Stimulated activated CD4-positive, alpha-beta T cell treated with anti-CD3 and anti-CD28 coated beads, TNF-alpha, amount 100 ng/mL, for 48 hours (primary cell): Measurements from ENCODE around the gene CCNY.
A peak's percentile ranks its signal among the peaks of the same experiment; 100 is the strongest.

ENCODE experiments used
- DNase-seq, 3 donors: peaks; one replicate each; pipeline ENCODE4 v3.0.0-alpha.2; 2020; ENCODE audit warnings: low read depth in 3 of 3

Gene CCNY

GRCh38 chr10:35425595-35425994 lies 89.3 kb downstream of the CCNY start:
- DNase-seq = no peak

GRCh38 chr10:35426657-35427056 lies 90.3 kb downstream of the CCNY start:
- no peak for DNase-seq

- no peak for DNase-seq
Observed at GRCh38 chr10:35427543-35427942, 91.2 kb downstream of the CCNY start.

GRCh38 chr10:35428521-35428920 lies 92.2 kb downstream of the CCNY start:
- DNase-seq = no peak

GRCh38 chr10:35432781-35433338 lies 96.6 kb downstream of the CCNY start:
- DNase-seq = no peak

GRCh38 chr10:35433851-35434426 lies 97.6 kb downstream of the CCNY start:
- no peak for DNase-seq

DNA sequence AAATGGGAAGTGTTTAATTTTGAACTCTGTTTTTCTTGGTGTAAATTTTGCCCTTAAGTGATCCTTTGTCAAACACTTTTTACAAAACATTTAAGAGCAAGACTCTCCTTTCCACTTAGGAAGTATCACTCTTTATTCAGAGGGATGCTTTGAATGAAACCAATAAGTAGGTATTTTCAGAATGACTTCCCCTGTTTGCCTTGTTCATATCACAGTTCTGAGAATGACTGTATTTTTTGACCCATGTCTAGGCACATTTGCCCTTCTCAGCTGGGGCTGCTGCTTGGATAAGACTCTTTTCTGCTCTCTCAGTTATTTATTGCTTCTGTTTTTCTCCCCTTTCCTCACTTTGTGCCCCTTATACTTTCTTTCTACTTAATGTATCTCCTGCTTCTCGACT lies 98.2 kb downstream of the CCNY start:
- no peak for DNase-seq

DNA sequence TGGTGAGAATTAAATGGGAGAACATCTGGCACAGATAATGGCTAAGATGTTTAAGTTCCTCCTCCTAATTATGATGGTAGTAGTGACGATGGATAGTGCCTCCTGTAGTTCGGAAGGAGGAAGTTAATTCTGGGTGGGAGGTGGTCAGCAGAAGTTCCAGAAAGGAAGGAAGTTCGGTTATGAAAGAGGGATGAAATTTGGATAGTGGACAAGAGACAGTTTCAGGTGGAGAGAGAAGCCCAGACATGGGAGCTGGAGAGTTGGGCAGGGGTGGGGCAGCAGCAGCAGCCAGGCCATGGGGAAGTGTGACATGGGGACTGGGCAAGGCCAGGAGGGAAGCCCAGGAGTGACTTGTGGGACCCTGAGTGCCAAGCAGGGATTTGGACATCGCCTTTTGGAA lies 99.5 kb downstream of the CCNY start:
- DNase-seq = no peak

DNA sequence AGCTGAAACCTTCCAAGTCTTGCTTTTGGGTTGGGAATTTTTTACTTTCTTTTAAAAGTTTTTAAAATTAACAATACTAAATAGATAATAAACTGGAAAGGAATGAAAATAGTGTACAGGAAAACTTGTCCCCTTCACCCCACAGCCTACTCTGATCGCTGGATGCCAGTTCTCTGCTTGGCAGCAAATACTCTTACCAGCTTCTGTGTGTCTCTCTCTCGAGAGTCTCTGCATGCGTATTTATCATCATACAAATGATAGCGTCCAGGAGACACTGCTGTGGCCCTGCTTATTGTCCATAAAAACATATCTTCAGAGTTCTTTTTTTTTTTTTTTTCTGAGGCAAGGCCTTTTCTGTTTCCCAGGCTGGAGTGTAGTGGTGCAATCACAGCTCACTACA lies 101.5 kb downstream of the CCNY start:
- no peak for DNase-seq

DNA sequence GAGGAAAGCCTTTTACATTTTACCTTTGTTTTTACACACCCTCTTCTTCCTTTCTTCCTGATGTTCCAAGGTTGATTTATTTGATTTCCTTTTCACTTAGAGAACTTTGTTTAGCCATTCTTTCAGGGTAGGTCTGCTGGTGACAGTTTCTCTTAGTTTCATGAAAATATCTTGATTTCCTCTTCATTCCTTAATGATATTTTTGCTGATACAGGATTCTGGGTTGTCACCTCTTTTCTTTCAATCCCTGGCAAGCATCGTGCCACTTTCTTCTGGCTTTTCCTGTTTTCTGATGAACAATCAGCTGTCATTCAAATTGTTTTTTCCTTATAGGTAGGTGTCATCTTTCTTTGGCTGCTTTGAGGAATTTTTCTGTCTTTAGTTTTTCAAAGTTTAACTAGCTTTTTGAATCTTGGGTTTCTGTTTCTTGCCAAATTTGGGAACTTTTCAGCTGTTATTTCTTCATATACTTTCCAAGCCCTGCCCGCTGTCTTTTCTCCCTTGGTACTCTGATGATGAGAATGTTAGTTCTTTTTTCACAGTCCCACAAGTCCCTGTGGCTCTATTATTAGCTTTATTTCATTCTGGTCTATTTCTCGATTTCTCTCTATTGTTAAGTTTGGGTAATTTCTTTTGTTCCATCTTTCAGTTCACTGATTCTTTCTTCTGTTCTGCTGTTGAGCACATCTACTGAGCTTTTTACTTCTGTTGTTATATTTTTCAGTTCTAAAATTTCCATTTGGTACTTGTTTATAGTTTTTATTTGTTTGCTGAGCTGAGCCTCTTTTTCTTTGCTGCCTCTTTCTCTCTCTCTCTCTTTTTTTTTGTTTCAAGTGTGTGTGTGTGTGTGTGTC lies 102.6 kb downstream of the CCNY start:
- DNase-seq = no peak

DNA sequence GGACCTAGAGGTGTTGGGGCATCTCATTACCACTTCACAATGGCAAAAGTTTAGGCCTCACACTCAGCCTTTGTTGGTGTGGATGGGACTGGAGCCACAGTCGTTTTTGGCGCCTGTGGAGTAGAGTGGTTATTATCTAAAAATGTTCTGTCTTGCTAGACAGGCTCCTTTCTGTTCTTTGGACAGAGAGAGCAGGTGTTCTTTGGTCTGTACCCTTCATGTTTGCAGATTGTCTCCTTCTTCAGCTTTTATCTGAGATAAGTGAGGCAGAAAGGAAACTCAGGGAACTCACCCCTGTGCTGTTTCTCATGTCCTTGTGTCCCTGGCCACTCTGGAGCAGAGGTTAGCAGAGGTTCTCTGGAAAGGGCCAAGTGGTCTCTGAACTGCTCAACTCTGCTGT lies 103.7 kb downstream of the CCNY start:
- no peak for DNase-seq

GRCh38 chr10:35442028-35442427 lies 105.7 kb downstream of the CCNY start:
- no peak for DNase-seq

GRCh38 chr10:35442592-35442991 lies 106.3 kb downstream of the CCNY start:
- peak in 1 of 3 donors; percentile 17 for DNase-seq

GRCh38 chr10:35443858-35444257 lies 107.5 kb downstream of the CCNY start:
- no peak for DNase-seq

DNA sequence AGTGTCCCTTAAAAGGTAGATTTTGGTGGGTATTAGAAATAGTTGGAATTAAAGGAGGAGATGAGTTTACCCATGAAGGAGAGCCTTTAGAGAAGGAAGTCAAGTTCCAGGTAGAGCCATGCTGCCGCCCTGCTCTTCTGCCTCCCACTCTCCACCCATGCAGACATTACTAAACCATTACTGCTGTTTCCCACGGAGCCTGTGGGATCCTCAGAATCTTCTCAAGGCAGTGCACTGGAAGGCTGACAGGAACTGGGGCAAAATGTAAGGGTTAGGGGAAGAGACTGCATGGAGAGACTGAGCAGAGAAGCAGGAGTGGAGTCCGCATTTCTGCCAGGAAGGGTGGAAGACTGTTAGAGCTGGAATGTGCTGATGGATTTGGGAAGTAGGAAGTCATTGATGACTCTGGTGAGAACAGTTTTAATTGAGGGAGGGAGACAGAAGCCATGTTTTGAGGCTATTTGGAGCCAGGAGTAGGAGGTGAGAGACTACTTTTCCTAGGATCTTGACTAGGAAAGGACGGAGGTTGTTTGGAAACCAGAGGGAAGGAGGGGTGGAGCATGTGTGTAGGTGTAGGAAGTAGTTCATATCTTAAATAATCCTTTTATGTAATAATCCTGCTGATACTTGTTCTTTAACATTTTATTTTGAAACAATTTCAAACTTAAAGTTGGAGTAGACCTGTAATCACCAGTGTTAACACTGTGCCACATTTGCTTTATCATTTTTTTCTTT lies 109.0 kb downstream of the CCNY start:
- DNase-seq = no peak

GRCh38 chr10:35446439-35446838 lies 110.1 kb downstream of the CCNY start:
- DNase-seq = no peak

DNA sequence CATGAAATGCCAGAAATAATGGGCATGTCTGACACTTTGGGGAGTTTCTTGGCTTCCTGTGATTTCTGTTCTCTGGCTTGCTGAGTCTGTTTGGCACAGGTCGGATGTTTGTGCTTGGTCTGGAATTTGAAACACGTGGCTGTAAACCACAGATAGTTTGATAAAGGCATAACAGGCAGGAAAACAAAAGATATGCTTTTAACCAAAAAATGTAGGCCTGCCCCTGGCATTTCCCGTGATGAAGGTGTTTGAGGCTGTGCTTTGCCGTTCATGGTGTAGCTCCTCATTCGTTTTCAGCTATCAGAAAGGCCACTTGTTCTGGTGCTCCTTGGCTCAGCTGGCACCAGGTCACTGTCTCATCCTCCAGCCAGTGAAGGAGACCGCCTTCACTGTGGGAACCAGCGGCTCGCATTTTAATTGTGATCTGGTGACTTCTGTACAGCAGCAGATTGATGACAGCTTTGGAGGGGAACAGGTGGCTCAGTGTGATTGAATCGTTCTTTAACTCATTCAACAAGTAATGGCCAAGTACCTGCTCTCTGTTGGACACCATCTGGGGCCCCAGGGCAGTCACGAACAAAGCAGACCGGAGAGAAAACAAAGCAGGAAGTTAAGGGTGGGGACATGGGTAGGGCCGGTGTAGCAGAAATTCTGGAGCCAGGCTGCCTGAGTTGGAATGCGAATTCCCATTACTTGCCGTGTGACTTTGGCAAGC lies 111.5 kb downstream of the CCNY start:
- DNase-seq = no peak

DNA sequence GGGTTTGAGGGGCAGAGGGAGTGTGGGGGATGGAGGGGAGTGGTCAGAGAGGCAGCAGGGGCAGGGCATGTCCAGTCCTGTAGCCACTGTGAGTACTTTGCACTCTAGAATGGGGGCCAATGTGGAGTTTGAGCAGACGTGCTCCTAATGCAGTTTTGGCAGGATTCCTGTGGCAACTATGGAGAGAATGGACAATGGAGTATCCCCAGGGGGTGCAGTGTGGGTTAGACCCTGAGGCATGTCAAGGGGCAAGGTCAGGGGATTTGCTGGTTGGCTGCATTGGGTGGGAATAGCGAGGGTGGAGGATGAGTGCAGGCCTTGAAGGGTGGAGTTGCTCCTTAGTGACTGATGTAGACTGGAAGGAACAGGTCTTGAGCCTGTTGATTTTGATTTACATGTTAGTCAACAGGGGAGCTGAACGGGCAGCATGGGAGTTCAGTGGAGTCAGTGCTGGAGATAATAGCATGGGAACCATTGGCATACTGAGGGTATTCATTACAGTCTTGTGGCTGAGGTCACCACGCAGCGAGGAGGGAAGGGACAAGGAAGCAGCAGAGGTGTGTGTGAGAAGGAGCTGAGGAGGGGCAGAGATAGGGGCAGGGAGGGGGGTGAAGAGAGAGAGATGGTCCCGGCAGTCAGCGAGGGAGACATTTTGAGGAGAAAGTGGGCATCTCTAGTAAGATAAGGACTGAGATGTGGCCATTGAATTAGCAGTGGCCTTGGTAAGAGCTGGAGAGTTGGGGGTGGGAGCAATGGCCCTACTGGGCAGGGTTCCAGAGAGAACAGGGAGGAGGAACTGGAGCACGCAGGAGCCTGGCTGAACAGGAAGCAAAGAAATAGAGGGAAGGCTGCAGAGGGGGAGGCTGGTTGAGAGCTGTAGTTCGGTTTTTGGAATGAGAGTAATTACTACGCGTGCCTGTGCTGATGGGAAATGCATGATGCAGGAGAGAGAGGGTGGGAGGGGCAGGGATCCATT lies 112.7 kb downstream of the CCNY start:
- no peak for DNase-seq

DNA sequence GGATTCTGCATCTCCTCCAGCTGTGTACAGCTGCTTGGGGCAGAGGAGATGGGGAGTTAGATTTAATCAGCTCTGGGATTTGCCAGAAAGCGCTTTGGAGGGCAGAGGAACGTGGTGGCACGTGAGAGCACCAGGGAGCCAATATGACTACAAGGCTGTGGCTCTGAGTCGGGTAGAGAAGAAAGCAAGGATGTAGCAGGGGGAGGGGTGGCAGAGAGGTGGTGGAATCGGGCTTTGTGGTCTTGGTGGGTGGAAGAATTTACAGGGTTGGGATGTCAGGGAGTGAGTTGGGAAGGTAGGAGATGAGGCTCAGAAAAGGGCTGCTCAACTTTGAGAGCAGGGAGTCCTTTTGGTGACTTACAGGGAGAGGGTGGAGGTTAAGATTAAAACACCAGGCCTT lies 113.6 kb downstream of the CCNY start:
- no peak for DNase-seq

DNA sequence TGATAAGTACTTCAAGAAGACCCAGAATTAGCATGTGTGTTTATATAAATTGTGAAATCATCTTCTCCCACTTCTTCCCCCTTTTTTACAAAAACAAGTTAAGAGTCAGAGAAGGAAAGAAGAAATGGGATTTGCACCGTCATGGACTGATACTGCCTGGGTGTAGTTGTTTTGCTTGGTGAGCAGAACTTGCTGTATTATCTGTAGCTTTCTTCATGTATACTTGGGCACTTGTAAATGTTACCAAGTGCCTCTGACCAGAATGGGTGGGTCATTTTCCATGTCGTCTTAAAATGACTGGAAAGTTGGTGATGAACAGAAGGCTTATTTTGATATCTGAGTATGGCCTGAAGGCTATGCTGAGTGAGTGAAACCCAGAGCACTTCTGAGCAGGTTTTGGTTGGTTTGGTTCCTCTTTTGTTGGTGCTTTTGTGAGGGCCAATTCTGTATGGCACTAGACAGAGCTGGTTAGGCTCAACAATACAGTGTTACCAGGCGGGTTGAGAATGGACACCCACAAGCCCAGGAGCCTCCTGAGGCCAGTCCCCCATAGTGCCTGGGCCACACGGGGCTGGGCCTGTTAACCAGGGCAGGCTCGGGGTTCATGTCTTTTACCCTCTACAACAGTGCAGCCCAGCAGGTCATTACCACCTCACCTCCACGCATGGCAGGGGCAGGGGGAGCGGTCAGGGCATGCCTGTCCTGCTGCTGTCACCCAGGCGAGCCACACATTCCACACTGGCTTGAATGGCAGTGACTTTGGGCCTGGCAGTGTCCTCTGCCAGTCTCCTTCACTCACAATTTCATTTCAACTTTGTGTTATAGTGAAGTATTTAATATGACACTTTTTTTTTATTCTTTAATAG lies 115.1 kb downstream of the CCNY start:
- no peak for DNase-seq
